Measurements from ENCODE around the gene HK2.
A peak's percentile ranks its signal among the peaks of the same experiment; 100 is the strongest.

HK2 gene

GRCh38 chr2:74884118-74884762 is 50.3 kb downstream of the HK2 start:
- no peak for DNase-seq (ENCODE audit: low read depth)
- no peak overlapping the region for H3K4me3 ChIP-seq (ENCODE audit: low read length)
- TF ChIP-seq CTCF (conservative IDR thresholded peaks at IDR 0.05; ENCODE audit: low read depth, low read length), result no peak

GRCh38 chr2:74884866-74885265 is 50.9 kb downstream of the HK2 start:
- H3K4me3 ChIP-seq (ENCODE audit: low read length), result no peak overlapping the region
- DNase-seq (ENCODE audit: low read depth), result no peak
- TF ChIP-seq CTCF (conservative IDR thresholded peaks at IDR 0.05; ENCODE audit: low read depth, low read length), result no peak

GRCh38 chr2:74886251-74886650 is 52.3 kb downstream of the HK2 start:
- TF ChIP-seq CTCF (conservative IDR thresholded peaks at IDR 0.05; ENCODE audit: low read depth, low read length), result no peak
- no peak overlapping the region for H3K4me3 ChIP-seq (ENCODE audit: low read length)
- no peak for DNase-seq (ENCODE audit: low read depth)

- no peak overlapping the region for H3K4me3 ChIP-seq (ENCODE audit: low read length)
- DNase-seq (ENCODE audit: low read depth), result no peak
- no peak for TF ChIP-seq CTCF (conservative IDR thresholded peaks at IDR 0.05; ENCODE audit: low read depth, low read length)
These were observed 52.9 kb downstream of the HK2 start for GRCh38 chr2:74886811-74887210.

- no peak for TF ChIP-seq CTCF (conservative IDR thresholded peaks at IDR 0.05; ENCODE audit: low read depth, low read length)
- H3K4me3 ChIP-seq (ENCODE audit: low read length), result no peak overlapping the region
- no peak for DNase-seq (ENCODE audit: low read depth)
These were observed 53.6 kb downstream of the HK2 start for GRCh38 chr2:74887445-74887951.

- no peak for DNase-seq (ENCODE audit: low read depth)
- TF ChIP-seq CTCF (conservative IDR thresholded peaks at IDR 0.05; ENCODE audit: low read depth, low read length), result peak; percentile 15
- H3K4me3 ChIP-seq (ENCODE audit: low read length), result no peak overlapping the region
These were observed 54.2 kb downstream of the HK2 start for GRCh38 chr2:74887960-74888700.

- no peak for TF ChIP-seq CTCF (conservative IDR thresholded peaks at IDR 0.05; ENCODE audit: low read depth, low read length)
- DNase-seq (ENCODE audit: low read depth), result no peak
- no peak overlapping the region for H3K4me3 ChIP-seq (ENCODE audit: low read length)
These were observed 55.2 kb downstream of the HK2 start for GRCh38 chr2:74889159-74889558.

Data from retinal pigment epithelial cell (primary cell).